GM21515 (cell line): Measurements from ENCODE around the gene MRPL21.

Experiments
- ATAC-seq: cut with Tn5 transposase; IDR thresholded peaks from one replicate; pipeline ENCODE4 v1.9.1; 2021; ENCODE audit not compliant: unreplicated experiment

MRPL21 gene

GRCh38 chr11:68935066-68935465 lies 31.4 kb upstream of the MRPL21 start:
- no peak for ATAC-seq

DNA sequence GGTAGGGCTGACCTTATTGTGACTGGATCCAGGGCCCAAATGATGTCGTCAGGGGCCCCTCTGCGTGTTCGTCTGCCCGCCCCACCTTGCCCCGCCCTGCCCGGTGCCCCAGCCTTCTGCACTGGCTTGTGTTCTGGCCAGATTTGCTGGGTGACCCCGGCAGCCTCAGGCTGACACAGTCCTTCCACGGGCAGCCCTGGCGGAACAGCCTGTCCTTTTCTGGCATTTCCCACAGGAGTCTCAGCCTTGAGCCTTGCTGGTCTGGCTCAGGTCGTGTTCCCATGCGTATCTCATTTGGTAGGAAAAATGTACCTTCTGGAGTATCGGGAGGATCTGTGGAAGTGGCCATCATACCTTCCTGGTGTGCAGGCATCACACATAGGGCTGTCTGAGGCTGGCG lies 31.0 kb upstream of the MRPL21 start:
- ATAC-seq, result no peak

DNA sequence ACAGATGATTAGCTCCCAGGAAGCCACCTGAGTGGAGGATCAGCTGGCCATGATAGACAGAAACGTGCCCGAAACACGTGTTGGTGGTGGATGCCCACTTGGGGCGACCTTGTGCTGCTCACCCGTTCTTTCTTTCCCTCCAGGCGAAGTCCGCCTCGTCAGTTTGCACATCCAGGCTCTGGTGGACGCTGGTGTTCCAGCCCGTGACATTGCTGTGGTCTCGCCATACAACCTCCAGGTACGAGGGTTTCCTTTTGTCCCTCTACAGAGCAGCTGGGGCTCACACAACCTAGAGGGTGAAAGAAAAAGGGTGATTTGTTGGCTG lies 30.7 kb upstream of the MRPL21 start:
- no peak for ATAC-seq

- ATAC-seq, result no peak
Measured at GRCh38 chr11:68933605-68934320, 30.1 kb upstream of the MRPL21 start.

GRCh38 chr11:68932933-68933577 lies 29.4 kb upstream of the MRPL21 start:
- ATAC-seq, result no peak

DNA sequence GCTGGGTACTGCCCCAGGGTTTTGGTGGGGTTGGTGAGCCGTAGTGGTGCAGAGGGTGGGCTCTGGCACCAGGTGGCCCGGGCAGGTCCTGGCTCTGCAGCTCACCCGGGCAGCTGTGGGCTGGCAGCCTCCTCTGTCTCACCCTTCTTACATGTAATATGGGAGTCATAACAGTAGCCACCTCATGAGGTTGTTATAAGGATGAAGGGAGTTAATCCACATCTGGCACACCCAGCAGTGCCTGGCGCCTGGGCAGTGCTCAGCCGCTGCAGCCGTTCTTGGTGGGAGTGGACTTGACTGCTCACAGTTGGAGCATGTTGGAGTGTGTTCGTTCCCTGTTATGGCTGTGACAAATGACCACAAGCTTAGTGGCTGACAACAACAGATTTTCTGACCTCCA lies 28.7 kb upstream of the MRPL21 start:
- ATAC-seq, result no peak

DNA sequence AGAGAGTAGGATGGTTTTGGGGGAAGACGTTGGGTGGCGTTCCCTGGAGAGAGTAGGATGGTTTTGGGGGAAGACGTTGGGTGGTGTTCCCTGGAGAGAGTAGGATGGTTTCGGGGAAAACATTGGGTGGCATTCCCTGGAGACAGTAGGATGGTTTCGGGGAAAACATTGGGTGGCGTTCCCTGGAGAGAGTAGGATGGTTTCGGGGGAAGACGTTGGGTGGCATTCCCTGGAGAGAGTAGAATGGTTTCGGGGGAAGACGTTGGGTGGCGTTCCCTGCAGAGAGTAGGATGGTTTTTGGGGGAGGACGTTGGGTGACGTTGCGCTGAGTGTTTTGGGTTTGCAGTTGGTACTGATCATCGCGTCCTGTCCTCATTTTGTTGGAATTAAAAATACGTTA lies 28.3 kb upstream of the MRPL21 start:
- ATAC-seq, result no peak

GRCh38 chr11:68930991-68931855 lies 27.6 kb upstream of the MRPL21 start:
- no peak for ATAC-seq

- no peak for ATAC-seq
Measured at GRCh38 chr11:68929706-68930570, 26.3 kb upstream of the MRPL21 start.

GRCh38 chr11:68929135-68929534 lies 25.5 kb upstream of the MRPL21 start:
- ATAC-seq, result no peak

DNA sequence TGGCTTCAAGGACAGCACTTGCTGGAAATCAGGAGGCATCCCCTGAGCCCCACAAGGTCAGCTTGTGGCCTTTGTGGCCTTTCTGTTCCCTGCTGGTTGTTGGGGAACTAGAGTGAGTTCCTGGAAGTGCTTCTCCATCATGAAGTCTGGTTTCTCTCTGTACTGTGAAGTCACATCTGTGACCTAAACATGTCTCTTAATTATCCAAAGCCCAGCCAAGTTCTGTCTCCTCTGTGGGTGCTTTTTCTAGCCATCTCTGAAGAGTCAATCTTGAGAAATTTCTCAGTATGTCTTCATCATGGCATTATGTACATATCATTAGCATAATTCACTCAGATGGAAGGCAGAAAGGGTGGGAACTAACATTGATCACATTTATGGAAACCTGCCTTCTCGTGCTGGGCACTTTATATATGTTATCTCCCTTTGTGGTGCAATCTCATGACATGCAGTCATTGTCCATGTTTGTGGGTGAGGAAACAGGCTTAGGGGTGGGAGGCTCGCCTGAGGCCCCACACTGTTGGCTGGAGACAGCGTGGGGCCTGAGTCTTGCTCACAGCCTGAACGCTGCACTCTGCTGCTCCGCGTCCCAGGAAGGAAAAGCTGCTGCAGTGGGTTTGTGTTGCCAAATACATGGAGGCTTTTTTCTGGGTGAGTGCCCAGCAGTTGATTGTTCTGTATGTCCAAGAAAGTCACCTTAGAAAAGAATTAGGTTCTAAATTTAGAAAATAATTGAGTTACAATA lies 24.7 kb upstream of the MRPL21 start:
- no peak for ATAC-seq

- peak; percentile 78 for ATAC-seq
Measured at GRCh38 chr11:68927280-68928135, 23.9 kb upstream of the MRPL21 start.

DNA sequence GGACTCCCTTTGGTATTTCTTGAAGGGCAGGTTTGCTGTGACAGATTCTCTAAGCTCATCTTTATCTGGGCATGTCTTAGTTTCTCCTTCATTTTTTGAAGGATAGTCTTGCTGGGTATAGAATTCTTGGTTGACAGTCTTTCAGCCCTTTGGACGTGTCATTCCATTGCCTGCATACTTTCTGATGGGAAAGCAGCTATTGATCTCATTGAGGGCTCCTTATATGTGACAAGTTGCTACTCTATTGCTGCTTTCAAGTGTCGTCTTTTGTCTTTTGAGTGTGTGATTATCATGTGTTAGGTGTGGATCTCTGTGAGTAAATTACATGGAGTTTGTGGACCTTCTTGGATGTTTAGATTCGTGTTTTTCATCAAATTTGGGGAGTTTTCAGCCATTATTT lies 22.0 kb upstream of the MRPL21 start:
- ATAC-seq, result no peak

DNA sequence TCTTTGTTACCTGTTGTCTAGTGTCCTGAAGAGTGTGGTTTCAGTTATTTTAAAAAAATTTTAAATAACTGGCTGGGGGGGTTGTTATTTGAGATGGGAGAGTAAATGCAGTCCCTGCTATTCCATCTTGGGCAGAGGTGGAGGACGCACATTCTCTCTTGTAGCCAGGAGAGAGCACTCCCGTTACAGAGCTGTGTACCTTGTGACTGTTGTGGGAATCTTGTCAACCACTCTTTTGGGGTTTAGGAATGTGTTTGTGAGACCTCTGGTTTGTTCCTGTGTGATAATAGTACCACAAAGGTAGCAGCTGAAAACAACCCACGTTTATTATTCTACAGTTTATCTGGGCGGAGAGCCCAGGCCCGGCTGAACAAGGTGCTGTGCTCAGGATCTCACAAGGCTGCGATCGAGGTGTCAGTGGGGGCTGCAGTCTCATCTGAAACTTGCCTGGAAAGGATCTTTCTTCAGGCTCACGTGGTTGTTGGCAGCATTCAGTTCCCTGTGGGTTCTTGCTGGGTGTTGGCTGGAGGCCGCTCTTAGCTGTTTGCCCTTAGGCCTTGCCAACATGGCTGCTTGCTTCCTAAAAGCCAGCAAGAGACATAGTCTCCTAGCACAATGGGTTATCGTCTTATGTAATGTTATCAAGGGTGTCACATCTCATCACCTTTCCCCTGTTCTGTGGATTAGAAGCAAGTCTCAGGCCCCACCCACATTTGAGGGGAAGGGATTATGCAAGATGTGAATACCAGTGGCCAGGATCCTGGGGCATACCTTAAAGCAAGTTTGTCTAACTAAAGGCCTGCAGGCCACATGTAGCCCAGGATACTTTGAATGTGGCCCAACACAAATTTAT lies 20.7 kb upstream of the MRPL21 start:
- no peak for ATAC-seq

- ATAC-seq, result no peak
Measured at GRCh38 chr11:68923614-68924013, 20.0 kb upstream of the MRPL21 start.

GRCh38 chr11:68916439-68916838 lies 12.8 kb upstream of the MRPL21 start:
- ATAC-seq, result no peak

DNA sequence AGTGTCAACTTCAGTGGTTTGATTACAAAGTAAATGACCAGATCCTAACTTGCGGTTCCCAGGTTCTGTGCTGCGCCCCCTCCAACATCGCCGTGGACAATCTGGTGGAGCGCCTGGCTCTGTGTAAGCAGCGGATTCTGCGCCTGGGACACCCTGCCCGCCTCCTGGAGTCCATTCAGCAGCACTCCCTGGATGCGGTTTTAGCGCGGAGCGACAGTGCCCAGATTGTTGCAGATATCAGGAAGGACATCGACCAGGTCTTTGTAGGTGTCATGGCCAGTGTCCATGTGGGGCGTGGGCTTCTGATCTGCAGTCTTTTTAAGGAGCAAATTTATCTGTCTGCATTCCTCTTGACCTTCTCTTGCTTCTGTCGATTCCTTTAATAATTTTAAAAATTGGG lies 11.1 kb upstream of the MRPL21 start:
- no peak for ATAC-seq

DNA sequence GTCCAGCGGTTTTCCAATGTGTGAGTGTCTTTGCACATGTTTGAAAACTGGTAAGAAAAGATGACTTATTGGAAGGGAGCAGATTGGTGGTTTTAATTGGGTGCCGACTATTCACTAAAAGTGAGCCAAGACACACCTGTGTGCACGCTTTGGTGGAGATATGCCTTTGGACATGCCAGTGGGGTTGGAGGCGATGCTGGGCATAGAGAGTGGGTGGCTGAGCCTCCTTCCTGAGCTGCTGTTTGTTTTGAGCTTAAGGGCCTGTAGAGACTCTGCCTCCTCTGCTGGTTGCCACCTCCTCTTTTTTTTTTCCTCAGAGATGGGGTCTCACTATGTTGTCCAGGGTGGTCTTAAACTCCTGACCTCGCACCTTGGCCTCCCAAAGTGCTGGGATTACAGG lies 9.6 kb upstream of the MRPL21 start:
- ATAC-seq, result no peak

- ATAC-seq, result no peak
Measured at GRCh38 chr11:68912254-68912653, 8.6 kb upstream of the MRPL21 start.
